Stimulated activated memory B cell treated with anti-CD40 and anti-IgM and Interleukin-4, amounts not matched to agents 10 μg/mL and 1 μg/mL and 100 μg/mL, for 72 hours (primary cell): Measurements from ENCODE around the gene FMR1.

ENCODE experiments used
- ATAC-seq: fragments of 150-1000 bp; cut with Tn5 transposase; 2 replicates; pipeline ENCODE4 v1.10.0; 2021
- H3K27ac Mint-ChIP-seq: one replicate; pipeline ENCODE4 v1.8.0; 2022; ENCODE audit warnings: mild to moderate bottlenecking, mixed read lengths
- H3K27me3 Mint-ChIP-seq: one replicate; pipeline ENCODE4 v1.8.0; 2022; ENCODE audit warnings: mixed read lengths
- H3K36me3 Mint-ChIP-seq: one replicate; pipeline ENCODE4 v1.8.0; 2022; ENCODE audit warnings: mixed read lengths
- H3K4me1 Mint-ChIP-seq: one replicate; pipeline ENCODE4 v1.8.0; 2022; ENCODE audit warnings: mixed read lengths
- H3K4me3 Mint-ChIP-seq: one replicate; pipeline ENCODE4 v1.8.0; 2022; ENCODE audit warnings: mild to moderate bottlenecking, moderate library complexity, mixed read lengths
- H3K9me3 Mint-ChIP-seq: one replicate; pipeline ENCODE4 v1.8.0; 2022; ENCODE audit warnings: mixed read lengths

FMR1 gene

GRCh38 chrX:147911192-147912022 lies at the start of gene FMR1:
FMR1 (plus strand) TSS chrX:147911919; CDS start chrX:147912180, 261 bp downstream.
- Mint-ChIP-seq H3K27me3 (no peaks in the 10 kb centered on the region), H3K4me3 (peak within 1 kb of the TSS; percentile 98), H3K9me3 (no peaks in the 10 kb centered on the region), H3K36me3 (no peaks in the 10 kb centered on the region), H3K4me1 (peaks cover 12% of the 10 kb centered on the region), H3K27ac (peak within 1 kb of the TSS; percentile 95)
- peak; percentile 95 for ATAC-seq

- peaks cover 6% of the 10 kb centered on the region for H3K9me3 Mint-ChIP-seq
- peaks cover 11% of the 10 kb centered on the region for H3K4me1 Mint-ChIP-seq
- no peak overlapping the region for H3K27ac Mint-ChIP-seq
- ATAC-seq = no peak
- H3K36me3 Mint-ChIP-seq = no peaks in the 10 kb centered on the region
- no peaks in the 10 kb centered on the region for H3K27me3 Mint-ChIP-seq
- no peak overlapping the region for H3K4me3 Mint-ChIP-seq
Observed at GRCh38 chrX:147875866-147876596, 35.7 kb upstream of the FMR1 start.

GRCh38 chrX:147876849-147877646 lies 34.7 kb upstream of the FMR1 start:
- no peak for ATAC-seq
- H3K4me1 Mint-ChIP-seq = peaks cover 11% of the 10 kb centered on the region
- H3K9me3 Mint-ChIP-seq = no peaks in the 10 kb centered on the region
- H3K36me3 Mint-ChIP-seq = no peaks in the 10 kb centered on the region
- no peak overlapping the region for H3K27ac Mint-ChIP-seq
- H3K4me3 Mint-ChIP-seq = no peak overlapping the region
- H3K27me3 Mint-ChIP-seq = no peaks in the 10 kb centered on the region

GRCh38 chrX:147877726-147878125 lies 34.0 kb upstream of the FMR1 start:
- no peak for ATAC-seq
- Mint-ChIP-seq H3K27ac (no peak overlapping the region), H3K36me3 (no peaks in the 10 kb centered on the region), H3K4me1 (peaks cover 11% of the 10 kb centered on the region), H3K27me3 (no peaks in the 10 kb centered on the region), H3K4me3 (no peak overlapping the region), H3K9me3 (no peaks in the 10 kb centered on the region)

DNA sequence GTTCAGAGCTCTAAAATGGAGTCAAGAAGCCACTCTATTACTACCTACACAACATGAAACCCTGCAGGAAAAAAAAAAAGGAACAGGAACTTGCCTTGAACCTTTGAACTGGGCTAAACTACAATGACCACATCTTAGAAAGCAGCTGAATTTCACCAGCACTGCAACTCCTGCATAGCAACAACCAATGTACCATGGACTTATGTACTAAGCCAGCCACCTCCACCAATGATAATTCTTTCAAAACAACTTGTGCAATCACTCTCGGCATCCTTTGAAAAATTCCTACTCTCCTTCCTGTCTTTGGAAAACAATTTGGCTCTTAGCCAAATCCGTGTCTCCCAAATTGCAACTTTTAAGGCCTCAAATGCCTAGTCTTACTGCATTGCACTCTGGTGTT lies 26.8 kb upstream of the FMR1 start:
- no peaks in the 10 kb centered on the region for H3K27me3 Mint-ChIP-seq
- no peak for ATAC-seq
- H3K36me3 Mint-ChIP-seq = no peaks in the 10 kb centered on the region
- no peaks in the 10 kb centered on the region for H3K4me1 Mint-ChIP-seq
- H3K9me3 Mint-ChIP-seq = peaks cover 8% of the 10 kb centered on the region
- no peak overlapping the region for H3K4me3 Mint-ChIP-seq
- H3K27ac Mint-ChIP-seq = no peak overlapping the region

DNA sequence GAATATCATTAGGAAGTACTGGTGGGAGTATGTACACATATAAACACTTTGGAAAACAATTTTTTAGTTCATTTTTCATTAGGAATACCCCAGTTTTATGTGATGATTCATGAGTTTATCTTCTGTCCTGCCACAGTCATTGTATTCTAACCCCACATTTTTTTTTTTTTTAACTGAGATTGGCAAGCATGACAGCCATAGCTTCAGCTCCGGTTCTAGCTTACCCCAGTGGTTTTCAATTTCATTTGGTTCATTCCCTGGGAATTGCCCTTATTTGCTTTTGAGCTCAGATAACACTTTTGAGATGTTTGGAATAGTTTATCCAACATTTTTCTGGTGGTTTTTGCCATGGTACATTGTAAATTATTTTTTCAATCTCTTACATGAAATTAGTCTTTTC lies 21.0 kb upstream of the FMR1 start:
- Mint-ChIP-seq H3K9me3 (peaks cover 8% of the 10 kb centered on the region), H3K36me3 (no peaks in the 10 kb centered on the region), H3K27me3 (no peaks in the 10 kb centered on the region), H3K4me3 (no peak overlapping the region), H3K4me1 (no peaks in the 10 kb centered on the region), H3K27ac (no peak overlapping the region)
- no peak for ATAC-seq

GRCh38 chrX:147891896-147892295 lies 19.8 kb upstream of the FMR1 start:
- Mint-ChIP-seq H3K27me3 (no peaks in the 10 kb centered on the region), H3K4me1 (no peaks in the 10 kb centered on the region), H3K36me3 (no peaks in the 10 kb centered on the region), H3K27ac (no peak overlapping the region), H3K4me3 (no peak overlapping the region), H3K9me3 (peaks cover 8% of the 10 kb centered on the region)
- ATAC-seq = no peak

GRCh38 chrX:147893741-147894140 lies 18.0 kb upstream of the FMR1 start:
- Mint-ChIP-seq H3K27me3 (no peaks in the 10 kb centered on the region), H3K4me1 (no peaks in the 10 kb centered on the region)
- ATAC-seq = no peak

DNA sequence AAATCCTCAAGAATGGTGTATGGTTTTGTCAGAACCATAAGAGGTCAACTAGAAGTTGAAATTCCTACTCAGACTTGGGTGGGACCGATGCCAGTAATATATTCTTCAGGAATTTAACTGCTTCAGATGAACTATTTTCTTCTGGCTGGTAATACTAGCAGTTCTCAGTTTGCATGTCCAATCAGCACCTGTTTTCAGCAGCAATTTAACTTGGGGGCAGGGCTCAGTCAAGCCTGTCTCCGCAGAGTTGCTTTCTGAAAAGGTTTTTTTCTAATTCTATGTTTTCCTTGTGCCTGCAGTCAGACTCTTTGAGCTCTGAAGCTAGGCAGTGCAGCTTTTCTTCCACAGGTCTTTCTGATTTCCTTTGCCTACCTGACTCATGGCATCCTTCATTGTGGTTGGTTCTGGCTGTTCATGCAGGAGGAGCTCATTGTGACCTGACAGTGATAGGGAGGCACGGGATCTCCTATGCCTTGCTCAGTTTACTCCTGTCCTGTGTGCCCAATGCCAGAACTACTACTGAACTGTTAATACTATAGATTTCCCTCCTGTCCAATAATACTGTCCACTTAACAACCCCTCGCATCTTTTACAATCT lies 17.3 kb upstream of the FMR1 start:
- H3K9me3 Mint-ChIP-seq = no peaks in the 10 kb centered on the region
- ATAC-seq = no peak
- H3K36me3 Mint-ChIP-seq = no peaks in the 10 kb centered on the region
- H3K27me3 Mint-ChIP-seq = no peaks in the 10 kb centered on the region
- H3K27ac Mint-ChIP-seq = no peak overlapping the region
- peaks cover 2% of the 10 kb centered on the region for H3K4me1 Mint-ChIP-seq
- no peak overlapping the region for H3K4me3 Mint-ChIP-seq

More at GRCh38 chrX:147893741-147894140, 18.0 kb upstream of the FMR1 start:
- no peak overlapping the region for H3K27ac Mint-ChIP-seq
- peaks cover under 1% of the 10 kb centered on the region for H3K9me3 Mint-ChIP-seq
- H3K4me3 Mint-ChIP-seq = no peak overlapping the region
- H3K36me3 Mint-ChIP-seq = no peaks in the 10 kb centered on the region

DNA sequence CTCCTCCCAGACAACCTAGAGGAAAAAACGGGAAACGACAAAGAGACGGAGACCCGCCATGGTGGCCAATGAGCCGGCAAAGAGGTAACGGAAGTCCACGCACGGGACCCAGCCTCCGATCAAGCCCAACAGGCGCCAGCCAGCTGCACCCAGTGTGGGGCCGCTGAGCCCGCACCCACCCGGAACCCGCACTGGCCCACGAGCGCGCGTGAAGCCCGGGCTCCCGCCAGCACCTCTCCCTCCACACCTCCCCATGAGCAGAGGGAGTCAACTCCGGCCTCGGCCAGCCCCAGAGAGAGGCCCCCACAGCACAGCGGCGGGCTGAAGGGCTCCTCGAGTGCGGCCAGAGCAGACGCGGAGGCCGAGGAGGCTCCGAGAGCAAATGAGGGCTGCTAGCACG lies 14.6 kb upstream of the FMR1 start:
- Mint-ChIP-seq H3K36me3 (no peaks in the 10 kb centered on the region), H3K27me3 (no peaks in the 10 kb centered on the region), H3K27ac (no peak overlapping the region), H3K4me3 (no peak overlapping the region), H3K4me1 (peaks cover 11% of the 10 kb centered on the region), H3K9me3 (no peaks in the 10 kb centered on the region)
- no peak for ATAC-seq

DNA sequence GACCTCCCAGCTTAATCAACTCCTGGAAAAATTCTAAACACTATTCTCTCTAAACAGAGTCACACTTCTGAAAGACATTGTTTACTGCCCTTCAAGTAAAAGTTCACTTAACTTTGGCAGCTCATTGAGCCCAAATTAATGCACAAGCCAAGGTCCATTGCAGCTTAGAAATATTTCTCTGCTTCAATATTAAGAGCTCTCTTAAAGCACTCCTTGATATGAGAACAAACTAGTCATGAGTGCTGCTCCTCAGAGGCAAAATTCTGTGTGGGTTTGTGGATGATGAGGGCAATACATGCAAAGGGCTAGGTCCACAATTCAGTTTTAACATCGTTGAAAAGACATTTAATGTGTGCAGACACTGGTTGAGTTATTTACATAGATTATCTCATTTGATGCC lies 12.8 kb upstream of the FMR1 start:
- H3K4me3 Mint-ChIP-seq = no peak overlapping the region

DNA sequence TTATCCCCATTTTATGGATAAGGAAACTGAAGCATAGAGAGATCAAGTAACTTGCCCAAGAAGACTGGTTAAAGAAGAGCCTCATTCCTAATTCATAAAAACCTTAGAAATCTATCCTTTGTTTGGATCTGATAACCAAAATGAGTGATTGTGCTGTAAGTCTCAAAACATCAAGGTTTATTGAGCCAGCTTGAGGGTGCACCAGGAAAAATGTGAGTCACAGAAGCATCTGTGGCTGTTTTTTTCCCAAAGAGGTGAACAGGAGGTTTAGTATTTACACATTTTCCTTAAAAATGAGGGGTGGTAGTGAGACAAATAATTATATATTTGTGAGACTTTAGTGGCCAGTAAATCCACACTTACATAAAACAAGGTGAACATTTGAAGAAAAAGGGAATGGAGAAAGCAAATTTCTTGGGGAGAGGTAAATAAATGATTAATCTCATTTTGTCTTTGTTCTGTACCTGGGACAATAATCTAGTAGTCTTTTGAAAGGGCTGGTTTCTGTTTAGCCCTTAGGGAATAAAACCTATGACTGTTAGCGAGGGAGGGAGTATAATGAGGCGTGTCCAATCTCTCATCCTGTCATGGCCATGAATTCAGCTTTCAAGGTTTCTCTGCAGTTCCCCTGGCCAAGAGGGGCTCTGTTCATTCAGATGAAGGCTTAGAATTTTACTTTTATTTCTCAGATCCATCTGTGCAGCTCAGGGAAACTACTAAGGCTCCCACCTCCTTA lies 12.2 kb upstream of the FMR1 start:
- Mint-ChIP-seq H3K9me3 (no peaks in the 10 kb centered on the region), H3K4me1 (peaks cover 11% of the 10 kb centered on the region), H3K27ac (no peak overlapping the region), H3K27me3 (no peaks in the 10 kb centered on the region), H3K36me3 (no peaks in the 10 kb centered on the region), H3K4me3 (no peak overlapping the region)
- ATAC-seq = peak; percentile 48

More for the DNA sequence above, 12.8 kb upstream of the FMR1 start:
- H3K27me3 Mint-ChIP-seq = no peaks in the 10 kb centered on the region
- no peaks in the 10 kb centered on the region for H3K36me3 Mint-ChIP-seq
- no peak for ATAC-seq
- no peaks in the 10 kb centered on the region for H3K9me3 Mint-ChIP-seq
- peaks cover 11% of the 10 kb centered on the region for H3K4me1 Mint-ChIP-seq
- H3K27ac Mint-ChIP-seq = no peak overlapping the region

DNA sequence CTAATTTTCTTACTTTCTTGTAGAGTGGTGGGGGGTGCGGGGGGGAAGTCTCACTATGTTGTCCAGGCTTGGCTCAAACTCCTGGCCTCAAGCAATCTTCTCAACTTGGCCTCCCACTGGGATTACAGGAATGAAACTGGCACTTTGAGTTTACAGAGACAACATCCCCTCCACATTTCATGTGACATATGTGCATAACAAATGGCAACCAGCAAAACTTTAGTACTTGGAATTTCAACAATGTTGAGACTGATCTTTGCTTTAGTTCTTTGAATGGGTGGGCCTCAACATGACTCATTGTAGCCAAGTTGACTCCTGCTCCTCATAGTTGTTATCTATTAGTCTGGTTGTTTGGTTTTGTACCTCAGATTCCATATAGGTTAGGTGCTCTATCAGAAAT lies 11.4 kb upstream of the FMR1 start:
- Mint-ChIP-seq H3K9me3 (no peaks in the 10 kb centered on the region), H3K4me1 (peaks cover 11% of the 10 kb centered on the region), H3K27me3 (no peaks in the 10 kb centered on the region), H3K36me3 (no peaks in the 10 kb centered on the region), H3K4me3 (no peak overlapping the region), H3K27ac (no peak overlapping the region)
- no peak for ATAC-seq

DNA sequence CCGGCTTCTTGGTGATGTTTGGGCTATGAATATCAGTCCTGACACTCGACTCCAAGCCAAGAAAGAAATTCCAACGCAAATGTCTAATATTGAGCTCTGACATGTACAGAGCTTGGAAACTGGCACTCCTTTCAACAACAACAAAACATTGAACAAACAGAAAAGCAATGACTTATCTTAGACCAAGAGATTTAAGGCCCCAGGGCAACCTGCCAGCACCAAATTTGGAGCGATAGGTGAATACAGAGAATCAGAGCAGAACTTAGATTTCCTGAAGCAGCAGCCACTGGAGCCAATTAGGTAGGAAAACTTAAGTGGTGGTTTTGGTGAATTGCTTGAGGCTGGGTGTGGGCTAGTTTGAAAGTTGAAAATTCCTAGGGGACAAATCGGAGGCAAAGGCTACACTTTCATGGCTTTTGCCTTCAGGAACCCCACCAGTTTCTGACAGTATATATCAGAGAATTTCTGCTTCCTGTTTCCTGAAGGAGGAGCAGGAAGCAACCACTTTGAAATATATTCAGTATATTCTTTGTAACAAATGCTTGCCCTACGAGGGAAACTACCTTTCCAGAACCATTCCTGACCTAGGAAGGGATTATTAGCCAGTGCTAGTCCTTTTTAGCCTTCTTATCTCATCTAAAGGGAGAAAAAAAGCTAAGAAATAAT lies 10.1 kb upstream of the FMR1 start:
- no peaks in the 10 kb centered on the region for H3K36me3 Mint-ChIP-seq
- ATAC-seq = no peak
- no peaks in the 10 kb centered on the region for H3K9me3 Mint-ChIP-seq
- no peak overlapping the region for H3K4me3 Mint-ChIP-seq
- no peaks in the 10 kb centered on the region for H3K27me3 Mint-ChIP-seq
- H3K27ac Mint-ChIP-seq = no peak overlapping the region
- peaks cover 11% of the 10 kb centered on the region for H3K4me1 Mint-ChIP-seq
